GM23338 (cell line): ENCODE measurements around the gene PDYN.

ENCODE experiments used
- CREB1 ChIP-seq: fragments of 250-450 bp; sonication (Bioruptor Pico); IDR thresholded peaks from 2 replicates; pipeline ENCODE4 v1.5.0; 2020; ENCODE audit warnings: low read depth, mild to moderate bottlenecking, moderate library complexity
- CTCF ChIP-seq, 2 experiments: fragments of 200-600 bp in 1 of 2; sonication (generic) in 1 of 2; conservative IDR thresholded peaks; 2 replicates each; pipeline versions ENCODE4 v1.5.1 to v1.6.1; 2016 to 2017; ENCODE audit warnings: antibody characterized with exemption in 2 of 2, low read depth in 2 of 2, mild to moderate bottlenecking in 2 of 2, moderate library complexity in 1 of 2
- ETS1 ChIP-seq: IDR thresholded peaks from 2 replicates; pipeline ENCODE4 v1.6.1; 2016; ENCODE audit warnings: antibody characterized with exemption
- EZH2 ChIP-seq: fragments of 200-600 bp; sonication (generic); IDR thresholded peaks from one replicate; pipeline ENCODE4 v1.8.0; 2017; ENCODE audit warnings: antibody characterized with exemption, mild to moderate bottlenecking, low read depth; ENCODE audit not compliant: unreplicated experiment
- EZH2phosphoT487 ChIP-seq: fragments of 200-600 bp; sonication (generic); IDR thresholded peaks from one replicate; pipeline ENCODE4 v1.8.1; 2018; ENCODE audit warnings: antibody characterized with exemption; ENCODE audit not compliant: unreplicated experiment
- POLR2AphosphoS5 ChIP-seq: IDR thresholded peaks from 2 replicates; pipeline ENCODE4 v1.6.1; 2016; ENCODE audit warnings: antibody characterized with exemption, low read depth
- REST ChIP-seq: IDR thresholded peaks from one replicate; pipeline ENCODE4 v1.6.1; 2018; ENCODE audit warnings: antibody characterized with exemption; ENCODE audit not compliant: unreplicated experiment
- STAT1 ChIP-seq: IDR thresholded peaks from one replicate; pipeline ENCODE4 v1.6.1; 2016; ENCODE audit warnings: antibody characterized with exemption; ENCODE audit not compliant: unreplicated experiment
- ZNF114 ChIP-seq: fragments of 250-450 bp; sonication (Bioruptor Pico); IDR thresholded peaks from 2 replicates; pipeline ENCODE4 v1.5.0; 2020; ENCODE audit warnings: mild to moderate bottlenecking, moderate library complexity
- ZNF331 ChIP-seq: fragments of 250-450 bp; sonication (Bioruptor Pico); IDR thresholded peaks from 2 replicates; pipeline ENCODE4 v1.5.0; 2020; ENCODE audit warnings: low read depth, mild to moderate bottlenecking, moderate library complexity
- ZNF462 ChIP-seq: fragments of 250-450 bp; sonication (Bioruptor Pico); IDR thresholded peaks from 2 replicates; pipeline ENCODE4 v1.5.0; 2020; ENCODE audit warnings: mild to moderate bottlenecking, moderate library complexity

GRCh38 chr20:1987826-1988225, 6.0 kb downstream of the PDYN start:
- TF ChIP-seq CTCF (conservative IDR thresholded peaks at IDR 0.05; ENCODE audit: low read depth in 2 of 2), result no peak
- no peak for TF ChIP-seq EZH2phosphoT487
- TF ChIP-seq CREB1, result no peak
- no peak for TF ChIP-seq POLR2AphosphoS5
- TF ChIP-seq ETS1, result no peak
- no peak for TF ChIP-seq EZH2
- no peak for TF ChIP-seq REST
- no peak for TF ChIP-seq ZNF462 (CRISPR knock-in tag)
- no peak for TF ChIP-seq ZNF331 (CRISPR knock-in tag)
- TF ChIP-seq STAT1, result no peak
- no peak for TF ChIP-seq ZNF114 (CRISPR knock-in tag)
